ENCODE data around the gene ZC3H12A.
"Not testable (repeated sequence)": the region's sequence is repeated elsewhere in the genome, so short reads cannot be mapped to it uniquely, and the experiment has no call there.

The ZC3H12A gene

GRCh38 chr1:37513795-37514349 is 39.5 kb downstream of the ZC3H12A start:
- H3K27ac ChIP-seq = peak overlapping the region; percentile 92
- no peak for TF ChIP-seq CTCF (conservative IDR thresholded peaks at IDR 0.05)

- peak within 1 kb of the TSS; percentile 92 for H3K27ac ChIP-seq
- TF ChIP-seq CTCF (conservative IDR thresholded peaks at IDR 0.05) = peak; percentile 89
Observed at GRCh38 chr1:37514350-37515184, 40.2 kb downstream of the ZC3H12A start, which contains the start of gene MEAF6. TSS of gene MEAF6 (minus strand) at chr1:37514766. CDS start at chr1:37514746, 20 bp downstream.

GRCh38 chr1:37515185-37516034 is 41.0 kb downstream of the ZC3H12A start:
- peak overlapping the region; percentile 92 for H3K27ac ChIP-seq
- no peak for TF ChIP-seq CTCF (conservative IDR thresholded peaks at IDR 0.05)

GRCh38 chr1:37517569-37517968 is 43.2 kb downstream of the ZC3H12A start:
- TF ChIP-seq CTCF (conservative IDR thresholded peaks at IDR 0.05) = no peak
- H3K27ac ChIP-seq = no peak overlapping the region

GRCh38 chr1:37518241-37518640 is 43.9 kb downstream of the ZC3H12A start:
- not testable (repeated sequence) for H3K27ac ChIP-seq

- not testable (repeated sequence) for H3K27ac ChIP-seq
Observed at GRCh38 chr1:37518929-37519328, 44.5 kb downstream of the ZC3H12A start.

GRCh38 chr1:37519613-37520012 is 45.2 kb downstream of the ZC3H12A start:
- no peak overlapping the region for H3K27ac ChIP-seq
- no peak for TF ChIP-seq CTCF (conservative IDR thresholded peaks at IDR 0.05)

- not testable (repeated sequence) for H3K27ac ChIP-seq
Observed at GRCh38 chr1:37529888-37530287, 55.5 kb downstream of the ZC3H12A start.

- H3K27ac ChIP-seq = not testable (repeated sequence)
Observed at GRCh38 chr1:37532418-37533156, 58.2 kb downstream of the ZC3H12A start.

Data from VCaP (cell line).